GM12872 (cell line): ENCODE data around the gene RPS28.

Experiments used
- TF ChIP-seq, protein P1 (sequence below): IDR thresholded peaks from 3 replicates; pipeline ENCODE4 v1.5.1; 2011; ENCODE audit warnings: low read depth, mild to moderate bottlenecking, low read length, moderate library complexity; ENCODE audit not compliant: insufficient read depth

Gene RPS28

DNA sequence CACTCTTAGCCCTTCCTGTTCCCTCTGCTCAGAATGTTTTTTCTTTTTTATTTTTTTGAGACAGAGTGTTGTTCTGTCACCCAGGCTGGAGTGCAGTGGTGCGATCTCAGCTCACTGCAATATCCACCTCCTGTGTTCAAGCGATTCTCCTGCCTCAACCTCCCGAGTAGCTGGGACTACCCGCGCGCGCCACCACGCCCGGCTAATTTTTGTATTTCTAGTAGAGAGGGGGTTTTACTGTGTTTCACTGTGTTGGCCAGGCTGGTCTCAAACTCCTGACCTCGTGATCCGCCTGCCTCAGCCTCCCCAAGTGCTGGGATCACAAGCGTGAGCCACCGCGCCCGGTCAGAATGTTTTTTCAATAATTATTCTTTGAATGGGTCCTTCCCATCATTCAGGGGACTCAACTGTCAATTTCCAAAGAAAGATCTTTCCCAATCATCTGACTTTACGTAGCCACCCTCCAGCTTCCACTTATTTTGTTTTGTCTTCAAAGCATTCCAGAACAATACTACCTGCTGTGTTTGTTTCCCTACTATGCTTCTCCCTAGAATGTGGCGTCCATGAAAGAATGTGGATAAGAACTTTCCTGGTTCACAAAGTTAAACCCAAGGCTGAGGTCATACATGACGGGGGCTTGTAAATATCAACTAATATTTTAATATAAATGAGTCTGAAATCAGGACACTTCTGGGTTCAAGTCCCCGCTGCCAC is 1.3 kb upstream of the RPS28 start:
- TF ChIP-seq, protein P1, sequence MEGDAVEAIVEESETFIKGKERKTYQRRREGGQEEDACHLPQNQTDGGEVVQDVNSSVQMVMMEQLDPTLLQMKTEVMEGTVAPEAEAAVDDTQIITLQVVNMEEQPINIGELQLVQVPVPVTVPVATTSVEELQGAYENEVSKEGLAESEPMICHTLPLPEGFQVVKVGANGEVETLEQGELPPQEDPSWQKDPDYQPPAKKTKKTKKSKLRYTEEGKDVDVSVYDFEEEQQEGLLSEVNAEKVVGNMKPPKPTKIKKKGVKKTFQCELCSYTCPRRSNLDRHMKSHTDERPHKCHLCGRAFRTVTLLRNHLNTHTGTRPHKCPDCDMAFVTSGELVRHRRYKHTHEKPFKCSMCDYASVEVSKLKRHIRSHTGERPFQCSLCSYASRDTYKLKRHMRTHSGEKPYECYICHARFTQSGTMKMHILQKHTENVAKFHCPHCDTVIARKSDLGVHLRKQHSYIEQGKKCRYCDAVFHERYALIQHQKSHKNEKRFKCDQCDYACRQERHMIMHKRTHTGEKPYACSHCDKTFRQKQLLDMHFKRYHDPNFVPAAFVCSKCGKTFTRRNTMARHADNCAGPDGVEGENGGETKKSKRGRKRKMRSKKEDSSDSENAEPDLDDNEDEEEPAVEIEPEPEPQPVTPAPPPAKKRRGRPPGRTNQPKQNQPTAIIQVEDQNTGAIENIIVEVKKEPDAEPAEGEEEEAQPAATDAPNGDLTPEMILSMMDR, result no peak

DNA sequence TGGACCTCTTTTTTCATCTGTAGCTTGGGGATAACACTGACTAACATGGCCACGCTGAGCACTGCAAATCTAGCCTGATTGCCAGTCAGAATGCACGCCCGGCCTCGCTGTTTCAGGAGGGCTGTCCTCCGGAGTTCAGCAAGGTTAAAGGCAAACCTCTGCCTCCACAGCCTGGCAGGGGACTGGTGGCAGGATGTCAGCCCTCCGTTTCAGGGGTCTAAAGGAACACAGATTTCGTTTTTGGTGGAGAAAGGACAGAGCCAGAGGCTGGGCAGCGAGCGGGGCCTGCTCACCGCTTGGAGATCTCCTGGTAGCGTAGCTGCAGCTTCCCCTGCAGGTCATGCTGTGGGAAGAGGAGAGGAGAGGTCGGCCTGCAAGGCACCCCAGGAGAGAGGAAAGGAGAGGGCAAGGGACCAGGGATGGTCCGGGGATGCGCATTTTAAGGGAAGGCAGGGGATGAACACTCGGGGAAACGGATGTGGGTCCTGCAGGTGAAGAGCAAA is 681 bp upstream of the RPS28 start:
- TF ChIP-seq, protein P1, result no peak

DNA sequence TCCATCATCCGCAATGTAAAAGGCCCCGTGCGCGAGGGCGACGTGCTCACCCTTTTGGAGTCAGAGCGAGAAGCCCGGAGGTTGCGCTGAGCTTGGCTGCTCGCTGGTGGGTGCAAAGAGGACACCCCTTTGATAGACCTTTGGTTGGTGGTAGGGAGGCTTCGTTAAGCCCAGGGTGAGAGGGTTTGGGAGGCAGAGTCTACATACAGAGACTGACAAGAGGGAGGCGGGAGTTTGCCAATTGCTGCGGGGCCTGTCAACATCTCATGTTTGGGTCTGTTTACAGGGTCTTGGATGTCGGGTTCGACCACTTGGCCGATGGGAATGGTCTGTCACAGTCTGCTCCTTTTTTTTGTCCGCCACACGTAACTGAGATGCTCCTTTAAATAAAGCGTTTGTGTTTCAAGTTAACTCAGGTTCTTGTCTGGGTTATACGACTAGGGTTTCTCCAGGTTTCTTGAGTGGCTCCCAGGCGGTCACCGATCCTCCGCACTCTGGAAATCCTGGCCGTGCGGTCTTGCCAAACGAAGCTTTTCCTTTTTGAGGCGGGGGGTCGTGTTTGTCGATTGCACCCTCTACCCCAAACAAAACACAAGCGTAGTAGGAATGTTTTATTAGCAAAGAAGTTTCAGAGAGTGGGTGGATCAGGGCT is 816 bp downstream of the RPS28 start:
- TF ChIP-seq, protein P1, result no peak

DNA sequence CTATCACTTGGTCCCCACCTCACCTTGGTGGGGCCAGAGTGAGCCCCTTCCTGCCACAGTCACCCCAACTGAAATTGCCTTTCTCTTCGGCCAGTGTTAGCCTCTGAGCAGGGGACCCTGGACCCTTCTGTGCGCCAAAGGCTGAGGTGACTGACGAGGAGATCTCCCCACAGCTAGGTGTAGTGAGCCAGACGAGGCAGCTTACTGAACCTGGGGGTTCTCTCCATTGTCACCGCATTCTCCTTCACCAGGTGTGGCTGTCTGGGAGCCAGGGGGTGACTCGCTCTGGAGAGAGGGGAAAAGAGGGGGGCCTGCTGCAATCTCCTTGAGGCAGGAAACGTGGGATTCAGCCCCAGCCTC is 1.3 kb downstream of the RPS28 start:
- TF ChIP-seq, protein P1, result no peak

DNA sequence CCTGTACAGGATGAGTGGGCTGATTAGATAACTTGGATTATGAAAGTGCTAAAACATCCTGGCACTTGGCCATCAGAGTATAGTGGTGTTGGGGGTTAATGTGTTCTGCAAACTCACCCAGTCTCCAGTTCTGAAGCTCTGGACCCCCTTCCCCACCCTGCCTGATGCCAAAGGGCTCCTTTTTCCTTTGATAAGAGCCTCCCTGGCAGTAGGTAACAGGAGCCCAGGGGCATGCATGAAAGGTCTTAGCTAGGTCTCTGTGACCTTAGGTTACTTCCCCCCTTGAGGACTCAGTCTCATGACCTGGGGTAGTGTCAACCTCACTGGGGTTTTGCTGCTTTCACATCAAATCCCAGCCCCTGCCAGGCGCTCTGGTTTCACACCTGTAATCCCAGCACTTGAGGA is 2.5 kb downstream of the RPS28 start:
- TF ChIP-seq, protein P1, result no peak

DNA sequence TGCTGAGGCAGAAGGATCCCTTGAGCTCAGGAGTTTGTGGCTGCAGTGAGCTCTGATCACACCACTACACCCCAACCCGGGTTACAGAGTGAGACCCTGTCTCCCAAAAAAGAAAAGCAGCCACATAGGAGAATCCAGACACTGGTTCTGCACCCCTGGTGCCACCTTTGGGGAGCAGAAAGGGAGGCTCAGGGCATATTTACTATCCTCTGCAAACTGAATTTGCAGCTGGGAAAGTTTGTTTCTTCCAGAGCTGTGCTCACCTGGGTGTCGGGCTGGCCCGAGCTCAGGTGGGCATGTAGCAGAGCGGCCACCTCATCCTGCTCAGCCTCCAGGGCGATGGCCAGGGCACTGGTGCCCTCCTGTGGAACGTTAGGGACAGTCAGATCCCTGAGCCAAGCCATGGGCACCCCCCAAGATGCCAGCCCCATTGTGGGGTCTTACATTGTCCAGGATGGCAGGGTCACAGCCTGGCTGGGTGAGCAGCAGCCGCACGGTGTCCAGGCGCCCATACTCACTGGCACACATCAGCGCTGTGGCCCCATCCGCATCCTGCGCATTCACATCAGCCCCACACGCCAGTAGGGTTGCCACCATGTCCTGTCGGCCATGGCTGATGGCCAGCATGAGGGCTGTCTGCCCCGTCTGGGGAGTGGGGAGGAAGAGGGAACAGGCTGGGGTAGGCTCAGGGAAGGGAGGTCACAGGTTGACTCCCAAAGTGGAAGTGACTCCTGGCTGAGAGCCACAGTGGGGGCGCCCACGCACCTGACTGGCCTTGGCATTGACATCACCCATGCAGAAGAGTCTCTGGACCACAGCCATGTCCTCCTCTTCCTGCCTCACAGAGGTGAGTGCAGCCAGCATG is 3.1 kb downstream of the RPS28 start:
- TF ChIP-seq, protein P1, result no peak

DNA sequence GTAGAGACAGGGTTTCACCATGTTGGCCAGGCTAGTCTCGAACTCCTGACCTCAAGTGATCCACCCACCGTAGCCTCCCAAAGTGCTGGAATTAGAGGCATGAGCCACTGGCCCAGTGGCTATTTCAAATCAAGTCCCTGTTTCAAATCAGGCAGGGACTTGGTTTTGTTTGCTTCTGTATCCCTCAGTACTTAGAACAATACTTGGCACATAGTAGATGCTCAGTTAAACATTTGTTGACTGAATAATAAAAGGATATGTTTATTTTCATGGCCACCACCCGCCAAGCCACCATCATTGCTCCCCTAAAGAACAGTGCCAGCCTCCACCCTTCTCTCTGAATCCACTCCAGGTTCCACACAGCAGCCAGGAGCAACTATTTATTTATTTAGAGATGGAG is 4.2 kb downstream of the RPS28 start:
- TF ChIP-seq, protein P1, result no peak
